NK-92 (cell line): ENCODE results near the gene EFCAB12.
"Not testable (repeated sequence)": the region's sequence is repeated elsewhere in the genome, so short reads cannot be mapped to it uniquely, and the experiment has no call there.

ENCODE experiments used
- DNase-seq: peaks from one replicate; lab custom pipeline; 2025; ENCODE audit not compliant: unreplicated experiment; lab: John Stamatoyannopoulos, UW

The EFCAB12 gene

GRCh38 chr3:129421988-129422745 is 6.3 kb downstream of the EFCAB12 start:
- DNase-seq, result no peak

- no peak for DNase-seq
Measured at GRCh38 chr3:129421236-129421883, 7.1 kb downstream of the EFCAB12 start.

GRCh38 chr3:129419476-129419875 is 9.0 kb downstream of the EFCAB12 start:
- DNase-seq, result no peak

GRCh38 chr3:129418041-129418973 is 10.1 kb downstream of the EFCAB12 start:
- DNase-seq, result no peak

- DNase-seq, result no peak
Measured at GRCh38 chr3:129417326-129417725, 11.1 kb downstream of the EFCAB12 start.

- DNase-seq, result no peak
Measured at GRCh38 chr3:129416415-129416814, 12.0 kb downstream of the EFCAB12 start.

GRCh38 chr3:129415830-129416229 is 12.6 kb downstream of the EFCAB12 start:
- no peak for DNase-seq

- no peak for DNase-seq
Measured at GRCh38 chr3:129415378-129415777, 13.1 kb downstream of the EFCAB12 start.

GRCh38 chr3:129413687-129414506 is 14.5 kb downstream of the EFCAB12 start:
- DNase-seq, result no peak

- not testable (repeated sequence) for DNase-seq
Measured at GRCh38 chr3:129413238-129413637, 15.2 kb downstream of the EFCAB12 start.

- no peak for DNase-seq
Measured at GRCh38 chr3:129412542-129413198, 15.8 kb downstream of the EFCAB12 start.

- DNase-seq, result no peak
Measured at GRCh38 chr3:129410971-129411370, 17.5 kb downstream of the EFCAB12 start.

GRCh38 chr3:129409541-129409940 is 18.9 kb downstream of the EFCAB12 start:
- DNase-seq, result no peak

GRCh38 chr3:129404610-129405009 is 23.8 kb downstream of the EFCAB12 start:
- no peak for DNase-seq

GRCh38 chr3:129404130-129404529 is 24.3 kb downstream of the EFCAB12 start:
- no peak for DNase-seq

GRCh38 chr3:129403450-129403849 is 25.0 kb downstream of the EFCAB12 start:
- no peak for DNase-seq

- DNase-seq, result no peak
Measured at GRCh38 chr3:129402616-129403015, 25.8 kb downstream of the EFCAB12 start.

GRCh38 chr3:129402210-129402609 is 26.2 kb downstream of the EFCAB12 start:
- DNase-seq, result no peak

- no peak for DNase-seq
Measured at GRCh38 chr3:129399895-129400357, 28.5 kb downstream of the EFCAB12 start.
